K562 (cell line): Measurements from ENCODE around the gene SART3. TPM values are rescaled to one million over a fixed set of nuclear protein-coding genes. Genes with fewer than 3 reads are reported as not detected.
A peak's percentile ranks its signal among the peaks of the same experiment; 100 is the strongest.

ENCODE experiments used
- ATAC-seq: fragments of 200-7000 bp; cut with Tn5 transposase; 3 replicates; pipeline ENCODE4 v1.9.1; 2020; ENCODE audit warnings: moderate library complexity
- BruUV-seq: library from RNA; stranded (reverse); fragments of 400-500 nt; replicated peaks from 2 replicates; lab custom pipeline; 2021; lab: Mats Ljungman, UMichigan
- CTCF ChIA-PET: fragments of 300-600 bp; formaldehyde crosslinking; extraction: SDS; loops from one replicate; lab custom pipeline; 2021; ENCODE audit warnings: low intra/inter-chr PET ratio; lab: Yijun Ruan, JAX
- POLR2A ChIA-PET: fragments of 300-600, 350-650 bp; sonication (Branson Sonifier 250); formaldehyde crosslinking; extraction: SDS; loops from one replicate; lab custom pipeline; 2021; ENCODE audit warnings: antibody characterized with exemption, inconsistent platforms; lab: Yijun Ruan, JAX
- DNase-seq, 4 experiments: peaks; one replicate each; pipeline versions ENCODE4 v3.0.0 to v3.0.0-alpha.2; 2011 to 2018; ENCODE audit warnings: low spot score in 3 of 4, mixed read lengths in 3 of 4; ENCODE audit errors: extremely low read depth in 1 of 4
- FAIRE-seq: peaks from 2 replicates; lab custom pipeline; 2011; peaks lifted over from hg19 to GRCh38; lab: Jason Lieb, UNC
- H2AFZ ChIP-seq: 2 replicates; pipeline ENCODE4 v1.6.0; 2011; ENCODE audit warnings: low read depth, low read length, control low read depth, inconsistent platforms
- H3K27ac ChIP-seq: fragments of 200-600 bp; 3 replicates; pipeline ENCODE4 v1.8.0; 2011; ENCODE audit warnings: low read depth, mild to moderate bottlenecking, control low read depth, inconsistent platforms, low read length, moderate library complexity, mixed read lengths; ENCODE audit errors: extremely low read depth
- H3K27me3 ChIP-seq, 2 experiments: fragments of 300-600 bp in 1 of 2; 2 replicates in 1 of 2; 3 replicates in 1 of 2; pipeline versions ENCODE4 v1.6.0 to v1.8.0; 2011; ENCODE audit warnings: inconsistent platforms in 2 of 2, low read length in 2 of 2, mild to moderate bottlenecking in 1 of 2, mixed read lengths in 1 of 2, moderate library complexity in 1 of 2; ENCODE audit not compliant: control insufficient read depth in 2 of 2, insufficient read depth in 2 of 2
- H3K36me3 ChIP-seq: fragments of 300-600 bp; 3 replicates; pipeline ENCODE4 v1.8.0; 2011; ENCODE audit warnings: mild to moderate bottlenecking, low read length, inconsistent platforms; ENCODE audit not compliant: control insufficient read depth, insufficient read depth
- H3K4me1 ChIP-seq, 2 experiments: fragments of 200-600 bp in 1 of 2; replicated peaks in 1 of 2; 2 replicates in 1 of 2; 3 replicates in 1 of 2; pipeline versions ENCODE4 v1.5.1 to v1.8.0; 2011; ENCODE audit warnings: inconsistent platforms in 2 of 2, low read length in 2 of 2, mild to moderate bottlenecking in 1 of 2, mixed read lengths in 1 of 2, moderate library complexity in 1 of 2; ENCODE audit not compliant: control insufficient read depth in 2 of 2, insufficient read depth in 2 of 2
- H3K4me2 ChIP-seq: 2 replicates; pipeline ENCODE4 v1.6.1; 2011; ENCODE audit warnings: low read length, control low read depth, inconsistent platforms, mixed read lengths; ENCODE audit not compliant: insufficient read depth
- H3K4me3 ChIP-seq: fragments of 200-600 bp; sonication (generic), shearing (Covaris generic); 2 replicates; pipeline ENCODE4 v1.5.1; 2016; ENCODE audit warnings: control low read depth, inconsistent platforms
- H3K79me2 ChIP-seq: fragments of 200-600 bp; 3 replicates; pipeline ENCODE4 v1.8.0; 2011; ENCODE audit warnings: low read length, inconsistent platforms; ENCODE audit not compliant: control insufficient read depth, insufficient read depth
- H3K9ac ChIP-seq, 2 experiments: 2 replicates each; pipeline versions ENCODE4 v1.6.0 to v1.6.1; 2011; ENCODE audit warnings: low read depth in 2 of 2, low read length in 2 of 2, control low read depth in 1 of 2, inconsistent platforms in 1 of 2, mild to moderate bottlenecking in 1 of 2, mixed read lengths in 1 of 2; ENCODE audit not compliant: insufficient read depth in 1 of 2
- H3K9me1 ChIP-seq: one replicate; pipeline ENCODE4 v1.6.0; 2011; ENCODE audit warnings: inconsistent platforms, mild to moderate bottlenecking, low read length, moderate library complexity; ENCODE audit not compliant: control insufficient read depth, insufficient read depth
- H3K9me3 ChIP-seq: replicated peaks from 2 replicates; pipeline ENCODE4 v1.5.1; 2011; ENCODE audit warnings: low read depth, low read length, inconsistent platforms; ENCODE audit not compliant: control insufficient read depth, insufficient read depth
- H4K20me1 ChIP-seq: replicated peaks from 2 replicates; pipeline ENCODE4 v1.6.1; 2011; ENCODE audit warnings: low read length, inconsistent platforms, mixed read lengths; ENCODE audit not compliant: control insufficient read depth, insufficient read depth
- ELF1 ChIP-seq: fragments of 200-800 bp; sonication (Bioruptor generic); IDR thresholded peaks from 2 replicates; pipeline ENCODE4 v1.6.1; 2016; ENCODE audit warnings: missing genetic modification characterization, missing compliant biosample characterization
- FOSL1 ChIP-seq: fragments of 200-800 bp; sonication (Bioruptor generic); conservative IDR thresholded peaks from 2 replicates; pipeline ENCODE4 v1.6.1; 2016; ENCODE audit warnings: missing genetic modification characterization, missing compliant biosample characterization
- MAFK ChIP-seq: IDR thresholded peaks from 2 replicates; pipeline ENCODE4 v1.6.1; 2011; ENCODE audit warnings: low read length, improper control_type of control experiment
- NFRKB ChIP-seq: fragments of 450-650 bp; IDR thresholded peaks from 2 replicates; pipeline ENCODE4 v1.6.1; 2016; ENCODE audit warnings: low read depth
- TAF1 ChIP-seq: IDR thresholded peaks from 2 replicates; pipeline ENCODE4 v1.6.1; 2011; ENCODE audit warnings: mild to moderate bottlenecking, low read length, moderate library complexity; ENCODE audit not compliant: insufficient read depth, control insufficient read depth, severe bottlenecking; ENCODE audit errors: extremely low read depth
- ZNF217 ChIP-seq: sonication (generic); formaldehyde crosslinking; IDR thresholded peaks from 2 replicates; pipeline ENCODE4 v1.8.0; 2022; ENCODE audit warnings: mild to moderate bottlenecking, missing genetic modification reagents
- WGBS: fragments of 100-300 bp; shearing (Covaris generic); methylation state at CpG from one replicate; pipeline ENCODE4 v1.1.6; 2016; ENCODE audit warnings: low coverage, mixed read lengths; ENCODE audit not compliant: insufficient coverage; ENCODE audit errors: missing lambda C conversion rate; 5-methylcytosine and 5-hydroxymethylcytosine counted together
- in situ Hi-C: fragments of 300-500 bp; cut with MboI; formaldehyde crosslinking; loops from 4 replicates; pipeline ENCODE4 v1.15.0; 2018; ENCODE audit warnings: inconsistent platforms, mixed read lengths
- intact Hi-C: fragments of 100-400 bp; cut with micrococcal nuclease; formaldehyde crosslinking; loops from 2 replicates; pipeline ENCODE4 v1.14.2; 2022
- polyA plus RNA-seq, 8 experiments: library from polyadenylated mRNA; depleted of rRNA in 4 of 8; stranded (reverse) in 5 of 8; unstranded in 3 of 8; fragments of >200 nt; fragmentation: Nextera tagmentation in 2 of 8; fragmentation: Illumina TruSeq in 1 of 8; extraction: Ambion mirVana in 2 of 8; extraction: Trizol in 1 of 8; gene quantifications; 2 replicates each; pipeline versions ENCODE4 v1.2.1 to v1.2.3, GENCODE V29; 2011 to 2014; ENCODE audit warnings: inconsistent platforms in 1 of 8, missing spikeins in 1 of 8
- total RNA-seq, 7 experiments: library from RNA; depleted of rRNA in 6 of 7; stranded (reverse); fragments of >200 nt in 6 of 7; fragmentation: Illumina TruSeq in 2 of 7; extraction: Trizol in 2 of 7; gene quantifications; 2 replicates each; pipeline versions ENCODE4 v1.2.1 to v1.2.3, GENCODE V29; 2011 to 2021; ENCODE audit warnings: low replicate concordance in 1 of 7
- TF ChIP-seq, protein P1 (sequence below), 3 experiments: fragments of 200-800 bp in 1 of 3; sonication (Bioruptor generic) in 1 of 3; sonication (generic) in 1 of 3; formaldehyde crosslinking in 1 of 3; IDR thresholded peaks; 2 replicates each; pipeline versions ENCODE4 v1.6.1 to v1.8.0; 2016 to 2022; ENCODE audit warnings: mild to moderate bottlenecking in 2 of 3, missing compliant biosample characterization in 2 of 3, missing genetic modification characterization in 2 of 3, missing genetic modification reagents in 1 of 3

Gene SART3
- total and polyA plus RNA-seq, 9 of the 15 experiments (the other 6 are each of a cell fraction or from before 2014, with no cell fraction given): 8.9 to 167 (median 56.7) TPM

DNA sequence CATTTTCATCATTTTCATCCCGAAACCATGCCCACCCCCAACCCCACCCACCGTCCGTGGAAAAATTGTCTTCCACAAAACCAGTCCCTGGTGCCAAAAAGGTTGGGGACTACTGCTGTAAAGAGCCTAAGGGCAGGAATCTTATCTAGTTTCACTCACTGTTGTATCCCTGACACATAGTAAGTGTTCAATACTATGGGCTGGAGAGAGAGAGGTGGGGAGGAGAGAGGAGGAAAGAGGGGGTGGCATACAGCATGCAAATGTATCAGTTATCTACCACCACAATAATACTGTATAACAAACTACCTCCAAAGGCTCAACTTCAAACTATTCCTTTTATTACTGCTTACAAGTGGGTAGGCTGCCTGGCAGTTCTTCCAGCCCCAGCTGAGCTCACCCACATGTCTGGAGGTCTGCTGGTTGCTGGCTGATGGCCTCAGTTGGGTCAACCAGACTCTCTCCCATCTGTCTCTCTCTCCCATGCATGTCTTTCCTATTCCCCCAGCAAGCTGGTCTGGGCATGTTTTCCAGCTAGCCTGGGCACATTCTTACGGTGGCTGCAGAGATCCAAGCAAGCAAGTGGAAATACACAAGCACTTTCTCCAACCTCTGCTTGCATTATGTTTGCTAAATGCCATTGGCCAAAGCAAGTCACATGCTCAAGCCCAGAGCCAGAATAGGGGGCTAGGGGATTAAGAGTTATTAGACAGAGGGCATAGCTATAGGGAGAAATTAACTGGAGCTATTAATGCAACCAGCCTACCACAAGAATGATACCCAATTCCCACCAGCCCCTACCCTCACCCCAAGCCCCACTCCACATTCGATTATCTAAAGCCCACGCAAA lies 77.5 kb downstream of the SART3 start:
- CTCF ChIA-PET: no interaction called here
- Histone ChIP-seq H3K4me2 (0 out of 2 replicates have a peak overlapping the region, but pooled peaks have one; percentile 32), H3K27ac (no peak overlapping the region), H3K4me1 (peaks cover 13 to 32% of the 10 kb centered on the region in 2 experiments; a peak in 4 of 5 replicates), H3K79me2 (no peaks in the 10 kb centered on the region), H3K4me3 (no peak overlapping the region), H3K9me1 (no peaks in the 10 kb centered on the region), H3K27me3 (no peaks in the 10 kb centered on the region), H4K20me1 (no peaks in the 10 kb centered on the region), H3K9me3 (peaks cover 5% of the 10 kb centered on the region; the same call in 1 of the 2 replicates), H3K36me3 (no peaks in the 10 kb centered on the region), H3K9ac (no peak overlapping the region), H2AFZ (peak overlapping the region; percentile 72)
- intact Hi-C loops: no loop called here
- WGBS: 35% methylated on average over 5 of the region's 6 CpGs
- in situ Hi-C loops: no loop called here
- TF ChIP-seq ELF1: no peak
- no peak for TF ChIP-seq MAFK
- no peak for TF ChIP-seq NFRKB
- no peak for TF ChIP-seq ZNF217 (CRISPR knock-in tag)
- TF ChIP-seq, protein P1, sequence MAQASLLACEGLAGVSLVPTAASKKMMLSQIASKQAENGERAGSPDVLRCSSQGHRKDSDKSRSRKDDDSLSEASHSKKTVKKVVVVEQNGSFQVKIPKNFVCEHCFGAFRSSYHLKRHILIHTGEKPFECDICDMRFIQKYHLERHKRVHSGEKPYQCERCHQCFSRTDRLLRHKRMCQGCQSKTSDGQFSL (CRISPR knock-in tag; IDR thresholded peaks at IDR 0.05): no peak
- TF ChIP-seq, protein P1 (tag; IDR thresholded peaks at IDR 0.05): no peak
- TF ChIP-seq TAF1: no peak
- peak; percentile 2; the same call in 1 of the 2 replicates for TF ChIP-seq FOSL1 (tag)
- DNase-seq: no peak
- ATAC-seq: peak; percentile 29
- BruUV-seq: no TSS peak
- peak; percentile 19 for FAIRE-seq
- POLR2A ChIA-PET: interaction anchor here (0.5 kb wide), 1 partner anchor 1925 kb away, joined by 3 read pairs; no protein-coding TSS in a partner anchor
